Gastrocnemius medialis (tissue), 4 donors: ENCODE measurements around the gene GSTCD. TPM values are rescaled to one million over a fixed set of nuclear protein-coding genes. Genes with fewer than 3 reads are reported as not detected.

Experiments
- ATAC-seq, 2 donors: fragments of 150-250 bp; one replicate each; pipeline ENCODE4 v1.9.1; 2016
- DNase-seq, 2 donors: peaks; one replicate each; pipeline ENCODE4 v3.0.0-alpha.2; 2019
- H3K27ac ChIP-seq, 4 donors: fragments of 200-600 bp; sonication (generic); 1 replicate in 1 of 4; 2 replicates in 3 of 4; pipeline ENCODE4 v1.5.1; 2016 to 2018; ENCODE audit warnings: mild to moderate bottlenecking in 2 of 4, moderate library complexity in 1 of 4
- H3K27me3 ChIP-seq, 3 donors: fragments of 200-600 bp; sonication (generic) in 2 of 3; 1 replicate in 1 of 3; 2 replicates in 2 of 3; pipeline versions ENCODE4 v1.5.1 to v1.6.0; 2016 to 2019; ENCODE audit warnings: mild to moderate bottlenecking in 1 of 3, moderate library complexity in 1 of 3
- H3K36me3 ChIP-seq, 2 donors: fragments of 200-600 bp; sonication (generic) in 1 of 2; one replicate each; pipeline ENCODE4 v1.5.1; 2017 to 2018
- H3K4me1 ChIP-seq, 2 donors: fragments of 200-600 bp; sonication (generic) in 1 of 2; one replicate each; pipeline ENCODE4 v1.5.1; 2016 to 2017; ENCODE audit warnings: mild to moderate bottlenecking in 2 of 2
- H3K4me3 ChIP-seq, 4 donors: fragments of 200-600 bp; sonication (generic) in 3 of 4; 1 replicate in 1 of 4; 2 replicates in 3 of 4; pipeline ENCODE4 v1.5.1; 2016 to 2019; ENCODE audit warnings: mild to moderate bottlenecking in 2 of 4
- H3K9me3 ChIP-seq, 3 donors: fragments of 200-600 bp; sonication (generic) in 2 of 3; 1 replicate in 1 of 3; 2 replicates in 2 of 3; pipeline ENCODE4 v1.5.1; 2016 to 2019
- CTCF ChIP-seq, 5 experiments: fragments of 450-650 bp in 3 of 5; fragments of 200-600 bp in 2 of 5; sonication (generic) in 2 of 5; IDR thresholded peaks in 4 of 5; conservative IDR thresholded peaks in 1 of 5; 1 replicate in 4 of 5; 2 replicates in 1 of 5; pipeline ENCODE4 v1.5.1; 2016 to 2019; ENCODE audit warnings: antibody characterized with exemption in 5 of 5, mild to moderate bottlenecking in 3 of 5, moderate library complexity in 3 of 5
- POLR2A ChIP-seq, 2 donors: fragments of 450-650 bp; IDR thresholded peaks; one replicate each; pipeline ENCODE4 v1.6.1; 2017; ENCODE audit warnings: antibody characterized with exemption in 2 of 2, mild to moderate bottlenecking in 2 of 2, moderate library complexity in 2 of 2
- in situ Hi-C, 4 donors: fragments of 200-750 bp; cut with MboI; loops; one replicate each; pipeline versions ENCODE4 v1.15.0 to v1.8.0; 2017; ENCODE audit warnings: low sequenced_read_pairs in 4 of 4
- intact Hi-C: fragments of 100-400 bp; cut with DNase I; formaldehyde crosslinking; loops from one replicate; pipeline ENCODE4 v1.15.1; 2023; ENCODE audit warnings: low total_unique reads
- total RNA-seq, 4 donors: library from RNA; depleted of rRNA; stranded (reverse); fragments of >200 nt; gene quantifications; one replicate each; pipeline versions ENCODE4 v1.1.0 to v1.2.3, GENCODE V29; 2016

The GSTCD gene
- total RNA-seq, 4 donors from 2014 or later, result 1.8 to 15.0 (median 5.6) TPM

DNA sequence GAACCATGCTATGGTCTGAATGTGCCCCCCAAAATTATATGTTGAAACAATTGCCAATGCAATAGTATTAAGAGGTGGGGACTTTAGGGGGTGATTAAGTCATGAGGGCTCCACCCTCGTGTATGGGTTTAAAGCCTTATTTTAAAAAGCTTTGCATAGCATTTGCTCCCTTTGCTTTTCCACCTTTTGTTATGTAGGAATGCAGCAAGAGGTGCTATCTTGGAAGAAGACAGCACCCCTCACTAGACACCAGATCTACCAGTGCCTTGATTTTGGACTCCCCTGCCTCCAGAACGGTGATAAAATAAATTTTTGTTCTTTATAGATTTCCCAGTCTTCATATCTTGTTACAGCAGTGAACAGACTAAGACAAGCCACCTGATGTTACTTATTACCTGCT is 163.4 kb downstream of the GSTCD start:
- Histone ChIP-seq H3K27me3 (no peaks in the 10 kb centered on the region), H3K4me1 (peaks cover 14 to 19% of the 10 kb centered on the region in 2 donors), H3K9me3 (no peaks in the 10 kb centered on the region), H3K36me3 (no peaks in the 10 kb centered on the region), H3K27ac (no peak overlapping the region), H3K4me3 (no peak overlapping the region)
- DNase-seq (no peak), ATAC-seq (no peak)
- intact Hi-C loops, result no loop called here
- TF ChIP-seq CTCF (IDR thresholded peaks at IDR 0.05 in 4 of 5, conservative IDR thresholded peaks at IDR 0.05 in 1 of 5) (no peak), POLR2A (IDR thresholded peaks at IDR 0.05) (no peak)
- in situ Hi-C loops, result no loop called here

DNA sequence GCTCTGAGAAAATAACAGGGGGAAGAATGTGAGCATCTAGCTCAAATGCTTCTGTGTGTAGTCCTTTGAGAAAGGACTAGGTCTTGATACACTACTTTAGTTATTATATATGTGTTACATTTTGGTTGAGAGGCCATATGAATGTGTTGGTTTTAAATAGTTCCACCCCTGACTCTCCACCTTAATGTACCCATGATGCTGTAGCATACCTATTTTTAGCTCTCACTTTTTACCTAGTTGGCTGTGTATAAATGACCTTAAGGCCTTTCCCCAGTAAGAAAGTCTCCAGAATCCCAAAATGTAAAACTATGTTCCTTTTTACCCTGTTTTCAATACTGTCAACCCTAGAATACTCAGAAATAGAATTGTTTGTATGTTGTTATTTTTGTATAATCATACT is 166.6 kb downstream of the GSTCD start:
- Histone ChIP-seq H3K27me3 (no peaks in the 10 kb centered on the region), H3K9me3 (no peaks in the 10 kb centered on the region), H3K36me3 (no peaks in the 10 kb centered on the region), H3K4me1 (peaks cover 20 to 32% of the 10 kb centered on the region in 2 donors), H3K4me3 (no peak overlapping the region), H3K27ac (peak overlapping the region in 1 of 4 donors; percentile 61)
- no peak for DNase-seq
- peak; percentile 47 to 71 for ATAC-seq
- no peak for TF ChIP-seq POLR2A (IDR thresholded peaks at IDR 0.05)
- TF ChIP-seq CTCF (IDR thresholded peaks at IDR 0.05 in 4 of 5, conservative IDR thresholded peaks at IDR 0.05 in 1 of 5), result no peak
- intact Hi-C loops (loop anchor here (1.0 kb wide), 1 partner anchor 20 kb away; the partner anchor contains the start of gene NPNT), in situ Hi-C loops (no loop called here)

DNA sequence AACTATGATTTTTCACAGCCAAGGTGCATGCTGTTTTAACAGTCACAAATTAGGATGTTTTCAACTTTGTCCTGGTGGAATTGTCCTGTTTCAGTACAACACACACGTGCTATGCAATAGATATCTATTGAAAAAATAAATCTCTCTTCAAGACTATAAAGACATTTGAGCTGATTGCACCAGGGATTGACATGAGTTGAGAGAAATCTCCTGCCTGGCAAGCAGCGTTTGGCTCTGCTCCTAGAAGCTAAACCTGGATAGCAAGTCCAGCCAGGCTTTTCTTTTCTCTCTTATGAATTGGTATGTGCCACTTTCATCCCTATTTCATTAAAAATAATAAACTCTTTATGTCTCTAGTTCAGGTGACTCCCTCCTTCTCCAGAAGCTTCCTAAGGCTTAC is 170.1 kb downstream of the GSTCD start:
- no peaks in the 10 kb centered on the region for H3K36me3 ChIP-seq
- DNase-seq (peak in 1 of 2 donors; percentile 21), ATAC-seq (peak; percentile 60 to 75)
- no peak overlapping the region for H3K4me3 ChIP-seq
- H3K27me3 ChIP-seq, result no peaks in the 10 kb centered on the region
- peak overlapping the region in 1 of 4 donors; percentile 63 for H3K27ac ChIP-seq
- H3K4me1 ChIP-seq, result peaks cover 20 to 32% of the 10 kb centered on the region in 2 donors
- H3K9me3 ChIP-seq, result no peaks in the 10 kb centered on the region
- intact Hi-C loops, result no loop called here
- in situ Hi-C loops, result no loop called here
- TF ChIP-seq CTCF (IDR thresholded peaks at IDR 0.05 in 4 of 5, conservative IDR thresholded peaks at IDR 0.05 in 1 of 5) (no peak), POLR2A (IDR thresholded peaks at IDR 0.05) (no peak)

- in situ Hi-C loops, result no loop called here
Measured at GRCh38 chr4:105887508-105887907, 178.9 kb downstream of the GSTCD start.

More at GRCh38 chr4:105887508-105887907, 178.9 kb downstream of the GSTCD start:
- no peak for TF ChIP-seq CTCF (IDR thresholded peaks at IDR 0.05 in 4 of 5, conservative IDR thresholded peaks at IDR 0.05 in 1 of 5)
- no peak overlapping the region for H3K27ac ChIP-seq
- no peaks in the 10 kb centered on the region for H3K9me3 ChIP-seq
- no peak for DNase-seq
- no peaks in the 10 kb centered on the region for H3K4me1 ChIP-seq
- H3K27me3 ChIP-seq, result no peaks in the 10 kb centered on the region
- intact Hi-C loops, result no loop called here
- no peak overlapping the region for H3K4me3 ChIP-seq
- ATAC-seq, result no peak
- no peaks in the 10 kb centered on the region for H3K36me3 ChIP-seq
